Stomach (tissue), 9 donors: ENCODE measurements around the gene USH1G. TPM values are rescaled to one million over a fixed set of nuclear protein-coding genes. Genes with fewer than 3 reads are reported as not detected.
"Not testable (repeated sequence)": the region's sequence is repeated elsewhere in the genome, so short reads cannot be mapped to it uniquely, and the experiment has no call there.

Source experiments
- DNase-seq, 2 donors: peaks; one replicate each; pipeline versions ENCODE4 v3.0.0 to v3.0.0-alpha.2; 2013 to 2019
- H3K27ac ChIP-seq, 5 donors: fragments of 200-600 bp in 4 of 5; sonication (generic) in 4 of 5; one replicate each; pipeline ENCODE4 v1.5.1; 2013 to 2019; ENCODE audit warnings: mild to moderate bottlenecking in 1 of 5, moderate library complexity in 1 of 5
- H3K27me3 ChIP-seq, 3 donors: fragments of 200-600 bp; sonication (generic); one replicate each; pipeline ENCODE4 v1.5.1; 2017 to 2019; ENCODE audit warnings: mixed run types in 1 of 3
- H3K36me3 ChIP-seq, 4 donors: fragments of 200-600 bp; sonication (generic); 1 replicate in 3 of 4; 2 replicates in 1 of 4; pipeline ENCODE4 v1.5.1; 2016 to 2019
- H3K4me1 ChIP-seq, 4 donors: fragments of 200-600 bp; sonication (generic); one replicate each; pipeline ENCODE4 v1.5.1; 2016 to 2019
- H3K4me3 ChIP-seq, 4 donors: fragments of 200-600 bp; sonication (generic) in 3 of 4; one replicate each; pipeline ENCODE4 v1.5.1; 2016 to 2019; ENCODE audit warnings: mild to moderate bottlenecking in 1 of 4
- H3K9me3 ChIP-seq, 4 donors: fragments of 200-600 bp; sonication (generic); one replicate each; pipeline ENCODE4 v1.5.1; 2016 to 2019
- CTCF ChIP-seq, 7 experiments: fragments of 450-650 bp in 4 of 7; fragments of 200-600 bp in 3 of 7; sonication (generic) in 3 of 7; IDR thresholded peaks; one replicate each; pipeline ENCODE4 v1.5.1; 2016 to 2019; ENCODE audit warnings: antibody characterized with exemption in 7 of 7, control low read depth in 2 of 7, mild to moderate bottlenecking in 1 of 7
- EP300 ChIP-seq: sonication (generic); formaldehyde crosslinking; IDR thresholded peaks from one replicate; pipeline ENCODE4 v1.6.1; 2017; ENCODE audit warnings: antibody characterized with exemption
- POLR2A ChIP-seq, 4 donors: fragments of 450-650 bp; IDR thresholded peaks; one replicate each; pipeline ENCODE4 v1.6.1; 2016; ENCODE audit warnings: antibody characterized with exemption in 4 of 4, control low read depth in 2 of 4, mild to moderate bottlenecking in 1 of 4, moderate library complexity in 1 of 4
- POLR2AphosphoS5 ChIP-seq, 3 donors: sonication (generic); formaldehyde crosslinking; IDR thresholded peaks; one replicate each; pipeline ENCODE4 v1.6.1; 2016; ENCODE audit warnings: antibody characterized with exemption in 3 of 3
- WGBS, 5 donors: extraction: QIAGEN DNeasy Blood & Tissue Kit in 3 of 5; methylation state at CpG; one replicate each; pipeline versions ENCODE4 v1.1.5 to v1.1.7; 2013 to 2018; 5-methylcytosine and 5-hydroxymethylcytosine counted together
- intact Hi-C: fragments of 100-400 bp; cut with DNase I; formaldehyde crosslinking; loops from one replicate; pipeline ENCODE4 v1.15.1; 2023; ENCODE audit warnings: low total_unique reads
- polyA plus RNA-seq, 3 donors: library from polyadenylated mRNA; stranded (reverse); fragments of 200-250 nt; gene quantifications; one replicate each; pipeline ENCODE4 v1.2.3, GENCODE V29; 2013
- total RNA-seq, 5 donors: library from RNA; depleted of rRNA; stranded (reverse); fragments of >200 nt; gene quantifications; one replicate each; pipeline versions ENCODE4 v1.1.0 to v1.2.3, GENCODE V29; 2014 to 2016
- donor health status: healthy with polysubstance abuse.
- donor health status: Bipolar disorder and iron deficiency.
- donor health status: healthy.

USH1G gene
- total and polyA plus RNA-seq, 8 donors, result 0.18 to 1.0 TPM; not detected in 6

DNA sequence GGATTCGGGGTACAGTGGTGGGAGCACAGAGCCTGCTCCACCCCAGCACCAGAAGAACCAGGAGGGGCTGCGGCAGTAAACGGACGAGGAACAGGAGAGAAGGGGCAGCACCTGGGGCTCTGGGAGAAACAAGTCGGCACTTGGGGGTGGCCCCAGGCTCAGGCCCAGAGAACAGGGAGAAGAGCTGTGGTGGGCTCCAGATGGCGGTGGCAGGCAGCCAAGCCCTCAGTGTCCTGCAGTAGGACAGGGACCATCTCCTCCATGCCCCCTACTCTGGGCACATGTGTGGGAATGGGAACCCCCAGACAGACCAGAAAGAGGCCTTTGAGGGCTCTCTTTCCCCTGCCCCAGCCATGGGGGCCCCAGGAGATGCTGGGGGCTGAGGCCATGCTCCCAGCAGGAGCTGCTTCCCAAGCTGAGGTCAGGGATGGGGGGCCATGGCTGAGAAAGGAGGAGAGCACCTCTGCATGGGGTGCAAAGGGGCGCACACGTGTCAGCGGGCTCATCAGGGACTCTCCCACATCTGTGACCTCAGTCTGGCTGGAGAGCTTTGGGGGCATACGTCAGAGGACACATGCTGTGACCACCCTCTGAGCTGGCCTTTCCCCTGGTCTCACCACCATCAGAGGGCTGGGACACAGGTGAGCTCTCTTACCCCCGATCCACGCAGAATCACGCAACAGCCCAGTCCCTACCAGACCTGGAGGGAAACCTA lies 6.8 kb downstream of the USH1G start:
- H3K4me3 ChIP-seq, result no peak overlapping the region
- no peak for TF ChIP-seq POLR2A (IDR thresholded peaks at IDR 0.05)
- TF ChIP-seq CTCF (IDR thresholded peaks at IDR 0.05), result no peak
- no peak for TF ChIP-seq POLR2AphosphoS5 (IDR thresholded peaks at IDR 0.05)
- TF ChIP-seq EP300, result no peak
- WGBS, 5 donors, result 81 to 89% (median 89%) methylated on average over 10 to 13 of the region's 13 CpGs
- intact Hi-C loops, result no loop called here
- H3K27me3 ChIP-seq, result peaks cover 0 to 63% (median 20%) of the 10 kb centered on the region in 3 donors
- no peak overlapping the region for H3K27ac ChIP-seq
- no peaks in the 10 kb centered on the region for H3K36me3 ChIP-seq
- no peak for DNase-seq
- H3K4me1 ChIP-seq, result no peaks in the 10 kb centered on the region
- H3K9me3 ChIP-seq, result no peaks in the 10 kb centered on the region

- DNase-seq, H3K9me3 ChIP-seq, H3K4me1 ChIP-seq, intact Hi-C loops, H3K27ac ChIP-seq, H3K4me3 ChIP-seq, H3K36me3 ChIP-seq: not testable (repeated sequence)
- H3K27me3 ChIP-seq, result peaks cover 0 to 33% (median 0%) of the 10 kb centered on the region in 3 donors
- WGBS, 5 donors, result 65 to 85% (median 76%) methylated on average over 8 of the region's 8 CpGs
Measured at GRCh38 chr17:74911423-74911822, 11.6 kb downstream of the USH1G start.

DNA sequence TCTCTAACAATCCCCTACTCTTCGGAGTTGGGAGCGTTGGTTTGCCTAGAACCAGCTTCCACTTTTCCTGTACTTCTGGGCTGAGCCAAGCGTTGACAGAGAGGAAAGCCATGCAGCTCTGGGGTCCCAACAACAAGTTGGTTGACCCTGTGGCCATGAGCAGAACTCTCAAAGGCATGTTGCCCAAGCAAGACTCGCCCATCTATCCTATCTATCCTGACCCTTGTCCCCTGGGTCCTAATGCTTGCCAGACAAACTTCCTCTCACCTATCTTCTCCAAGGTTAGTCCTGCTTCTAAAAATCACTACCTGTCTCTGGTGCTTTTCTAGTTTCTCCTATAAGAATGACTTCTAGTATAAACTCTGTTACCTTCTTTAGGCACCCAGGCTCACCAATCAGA lies 14.0 kb downstream of the USH1G start:
- H3K36me3 ChIP-seq, intact Hi-C loops, H3K9me3 ChIP-seq, DNase-seq, H3K4me1 ChIP-seq, H3K4me3 ChIP-seq, H3K27ac ChIP-seq: not testable (repeated sequence)
- H3K27me3 ChIP-seq, result peaks cover 0 to 34% (median 2%) of the 10 kb centered on the region in 3 donors
- 63 to 75% (median 72%) methylated on average over 3 to 4 of the region's 4 CpGs for WGBS, 5 donors

DNA sequence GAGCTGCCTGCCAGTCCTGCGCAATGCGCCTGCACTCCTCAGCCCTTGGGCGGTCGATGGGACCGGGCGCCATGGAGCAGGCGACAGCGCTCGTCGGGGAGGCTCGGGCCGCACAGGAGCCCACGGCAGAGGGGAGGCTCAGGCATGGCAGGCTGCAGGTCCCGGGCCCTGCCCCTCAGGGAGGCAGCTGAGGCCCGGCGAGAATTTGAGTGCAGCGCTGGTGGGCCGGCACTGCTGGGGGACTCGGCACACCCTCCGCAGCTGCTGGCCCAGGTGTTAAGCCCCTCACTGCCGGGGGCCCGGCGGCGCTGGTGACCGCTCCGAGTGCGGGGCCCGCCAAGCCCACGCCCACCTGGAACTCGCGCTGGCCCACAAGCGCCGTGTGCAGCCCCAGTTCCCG lies 16.0 kb downstream of the USH1G start:
- Histone ChIP-seq H3K27me3 (peaks cover 0 to 54% (median 18%) of the 10 kb centered on the region in 3 donors), H3K27ac (no peak overlapping the region), H3K36me3 (no peaks in the 10 kb centered on the region), H3K9me3 (no peaks in the 10 kb centered on the region), H3K4me1 (peaks cover 0 to 5% (median 0%) of the 10 kb centered on the region in 4 donors), H3K4me3 (no peak overlapping the region)
- 92 to 97% (median 95%) methylated on average over 13 to 34 of the region's 34 CpGs for WGBS, 5 donors
- no peak for TF ChIP-seq POLR2A (IDR thresholded peaks at IDR 0.05)
- TF ChIP-seq EP300, result no peak
- TF ChIP-seq POLR2AphosphoS5 (IDR thresholded peaks at IDR 0.05), result no peak
- TF ChIP-seq CTCF (IDR thresholded peaks at IDR 0.05), result no peak
- no peak for DNase-seq
- intact Hi-C loops, result no loop called here

DNA sequence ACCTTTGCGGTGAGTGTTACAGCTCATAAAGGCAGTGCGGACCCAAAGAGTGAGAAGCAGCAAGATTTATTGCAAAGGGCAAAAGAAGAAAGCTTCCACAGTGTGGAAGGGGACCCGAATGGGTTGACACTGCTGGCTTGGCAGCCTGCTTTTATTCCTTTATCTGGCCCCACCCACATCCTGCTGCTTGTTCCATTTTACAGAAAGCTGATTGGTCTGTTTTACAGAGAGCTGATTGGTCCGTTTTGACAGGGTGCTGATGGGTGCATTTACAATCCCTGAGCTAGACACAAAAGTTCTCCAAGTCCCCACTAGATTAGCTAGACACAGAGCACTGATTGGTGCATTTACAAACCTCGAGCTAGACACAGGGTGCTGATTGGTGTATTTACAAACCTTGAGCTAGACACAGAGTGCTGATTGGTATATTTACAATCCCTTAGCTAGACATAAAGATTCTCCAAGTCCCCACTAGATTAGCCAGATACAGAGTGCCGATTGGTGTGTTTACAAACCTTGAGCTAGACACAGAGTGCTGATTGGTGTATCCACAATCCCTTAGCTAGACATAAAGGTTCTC lies 16.8 kb downstream of the USH1G start:
- 57 to 70% (median 68%) methylated on average over 6 of the region's 6 CpGs for WGBS, 5 donors

More for the DNA sequence above, 16.8 kb downstream of the USH1G start:
- H3K9me3 ChIP-seq, DNase-seq, H3K36me3 ChIP-seq, intact Hi-C loops, H3K4me3 ChIP-seq, H3K27ac ChIP-seq: not testable (repeated sequence)
- Histone ChIP-seq H3K27me3 (peaks cover 0 to 58% (median 22%) of the 10 kb centered on the region in 3 donors), H3K4me1 (peaks cover 0 to 11% (median 0%) of the 10 kb centered on the region in 4 donors)
